GM18519 (cell line): ENCODE data around the gene LAYN.

Experiments
- ATAC-seq: cut with Tn5 transposase; IDR thresholded peaks from one replicate; pipeline ENCODE4 v1.9.1; 2021; ENCODE audit warnings: mild to moderate bottlenecking, moderate library complexity; ENCODE audit not compliant: unreplicated experiment, low FRiP score

Gene LAYN

GRCh38 chr11:111530091-111530490, 10.4 kb upstream of the LAYN start:
- no peak for ATAC-seq

GRCh38 chr11:111531136-111531535, 9.4 kb upstream of the LAYN start:
- no peak for ATAC-seq

- peak; percentile 71 for ATAC-seq
Measured at GRCh38 chr11:111531687-111532364, 8.7 kb upstream of the LAYN start.

GRCh38 chr11:111532365-111532709, 8.2 kb upstream of the LAYN start:
- no peak for ATAC-seq

- no peak for ATAC-seq
Measured at GRCh38 chr11:111535281-111535680, 5.2 kb upstream of the LAYN start.

GRCh38 chr11:111537336-111537860, 3.1 kb upstream of the LAYN start:
- ATAC-seq, result no peak

- ATAC-seq, result no peak
Measured at GRCh38 chr11:111538407-111539114, 2.0 kb upstream of the LAYN start.

GRCh38 chr11:111539426-111540113, 950 bp upstream of the LAYN start:
- ATAC-seq, result no peak

- no peak for ATAC-seq
Measured at GRCh38 chr11:111540937-111541253, 375 bp downstream of the LAYN start.

- no peak for ATAC-seq
Measured at GRCh38 chr11:111541254-111542061, 938 bp downstream of the LAYN start.

GRCh38 chr11:111542606-111543275, 2.2 kb downstream of the LAYN start:
- ATAC-seq, result no peak

- ATAC-seq, result no peak
Measured at GRCh38 chr11:111548525-111548924, 8.0 kb downstream of the LAYN start.

- ATAC-seq, result no peak
Measured at GRCh38 chr11:111549196-111549868, 8.8 kb downstream of the LAYN start.

GRCh38 chr11:111549869-111550203, 9.3 kb downstream of the LAYN start:
- no peak for ATAC-seq

GRCh38 chr11:111550258-111550657, 9.7 kb downstream of the LAYN start:
- ATAC-seq, result no peak

- ATAC-seq, result no peak
Measured at GRCh38 chr11:111554532-111554931, 14.0 kb downstream of the LAYN start.

GRCh38 chr11:111555255-111555654, 14.7 kb downstream of the LAYN start:
- no peak for ATAC-seq

GRCh38 chr11:111557425-111558111, 17.0 kb downstream of the LAYN start:
- ATAC-seq, result no peak

GRCh38 chr11:111559800-111560464, 19.4 kb downstream of the LAYN start:
- ATAC-seq, result no peak
